Right atrium auricular region (tissue), 2 donors: ENCODE measurements around the gene DCAF12. TPM values are rescaled to one million over a fixed set of nuclear protein-coding genes. Genes with fewer than 3 reads are reported as not detected.

Source experiments
- DNase-seq: peaks from one replicate; pipeline ENCODE4 v3.0.0-alpha.2; 2019; ENCODE audit warnings: low spot score
- H3K27ac ChIP-seq, 2 donors: fragments of 200-600 bp; sonication (generic); 1 replicate in 1 of 2; 2 replicates in 1 of 2; pipeline ENCODE4 v1.5.1; 2016 to 2019
- H3K27me3 ChIP-seq, 2 donors: fragments of 200-600 bp; sonication (generic); one replicate each; pipeline versions ENCODE4 v1.5.1 to v1.6.0; 2017 to 2019
- H3K36me3 ChIP-seq: fragments of 200-600 bp; sonication (generic); one replicate; pipeline ENCODE4 v1.5.1; 2016
- H3K4me1 ChIP-seq, 2 donors: fragments of 200-600 bp; sonication (generic); one replicate each; pipeline versions ENCODE4 v1.5.1 to v1.6.0; 2017 to 2019
- H3K4me3 ChIP-seq, 2 donors: fragments of 200-600 bp; sonication (generic); 1 replicate in 1 of 2; 2 replicates in 1 of 2; pipeline ENCODE4 v1.5.1; 2017 to 2019; ENCODE audit warnings: mild to moderate bottlenecking in 1 of 2, moderate library complexity in 1 of 2
- H3K9me3 ChIP-seq, 2 donors: fragments of 200-600 bp; sonication (generic); one replicate each; pipeline ENCODE4 v1.5.1; 2019
- total RNA-seq, 2 donors: library from RNA; depleted of rRNA; stranded (reverse); fragments of >200 nt; gene quantifications; one replicate each; pipeline ENCODE4 v1.1.0, GENCODE V29; 2016
- TF ChIP-seq, protein P1 (sequence below), 2 donors: fragments of 200-600 bp; sonication (generic); IDR thresholded peaks; one replicate each; pipeline ENCODE4 v1.5.1; 2019; ENCODE audit warnings: antibody characterized with exemption in 2 of 2

Gene DCAF12
- total RNA-seq, 2 donors from 2014 or later = 20.4 to 20.6 TPM

GRCh38 chr9:34133436-34133949, 7.0 kb upstream of the DCAF12 start:
- Histone ChIP-seq H3K4me1 (no peaks in the 10 kb centered on the region), H3K9me3 (no peaks in the 10 kb centered on the region), H3K36me3 (no peaks in the 10 kb centered on the region), H3K27ac (no peak overlapping the region), H3K27me3 (no peaks in the 10 kb centered on the region), H3K4me3 (no peak overlapping the region)
- TF ChIP-seq, protein P1, sequence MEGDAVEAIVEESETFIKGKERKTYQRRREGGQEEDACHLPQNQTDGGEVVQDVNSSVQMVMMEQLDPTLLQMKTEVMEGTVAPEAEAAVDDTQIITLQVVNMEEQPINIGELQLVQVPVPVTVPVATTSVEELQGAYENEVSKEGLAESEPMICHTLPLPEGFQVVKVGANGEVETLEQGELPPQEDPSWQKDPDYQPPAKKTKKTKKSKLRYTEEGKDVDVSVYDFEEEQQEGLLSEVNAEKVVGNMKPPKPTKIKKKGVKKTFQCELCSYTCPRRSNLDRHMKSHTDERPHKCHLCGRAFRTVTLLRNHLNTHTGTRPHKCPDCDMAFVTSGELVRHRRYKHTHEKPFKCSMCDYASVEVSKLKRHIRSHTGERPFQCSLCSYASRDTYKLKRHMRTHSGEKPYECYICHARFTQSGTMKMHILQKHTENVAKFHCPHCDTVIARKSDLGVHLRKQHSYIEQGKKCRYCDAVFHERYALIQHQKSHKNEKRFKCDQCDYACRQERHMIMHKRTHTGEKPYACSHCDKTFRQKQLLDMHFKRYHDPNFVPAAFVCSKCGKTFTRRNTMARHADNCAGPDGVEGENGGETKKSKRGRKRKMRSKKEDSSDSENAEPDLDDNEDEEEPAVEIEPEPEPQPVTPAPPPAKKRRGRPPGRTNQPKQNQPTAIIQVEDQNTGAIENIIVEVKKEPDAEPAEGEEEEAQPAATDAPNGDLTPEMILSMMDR (IDR thresholded peaks at IDR 0.05) = no peak
- DNase-seq = no peak

GRCh38 chr9:34131571-34131970, 5.1 kb upstream of the DCAF12 start:
- Histone ChIP-seq H3K27me3 (no peaks in the 10 kb centered on the region), H3K4me1 (peaks cover 0 to 7% of the 10 kb centered on the region in 2 donors), H3K27ac (no peak overlapping the region), H3K4me3 (no peak overlapping the region), H3K36me3 (no peaks in the 10 kb centered on the region), H3K9me3 (no peaks in the 10 kb centered on the region)
- TF ChIP-seq, protein P1 (IDR thresholded peaks at IDR 0.05) = no peak
- no peak for DNase-seq

DNA sequence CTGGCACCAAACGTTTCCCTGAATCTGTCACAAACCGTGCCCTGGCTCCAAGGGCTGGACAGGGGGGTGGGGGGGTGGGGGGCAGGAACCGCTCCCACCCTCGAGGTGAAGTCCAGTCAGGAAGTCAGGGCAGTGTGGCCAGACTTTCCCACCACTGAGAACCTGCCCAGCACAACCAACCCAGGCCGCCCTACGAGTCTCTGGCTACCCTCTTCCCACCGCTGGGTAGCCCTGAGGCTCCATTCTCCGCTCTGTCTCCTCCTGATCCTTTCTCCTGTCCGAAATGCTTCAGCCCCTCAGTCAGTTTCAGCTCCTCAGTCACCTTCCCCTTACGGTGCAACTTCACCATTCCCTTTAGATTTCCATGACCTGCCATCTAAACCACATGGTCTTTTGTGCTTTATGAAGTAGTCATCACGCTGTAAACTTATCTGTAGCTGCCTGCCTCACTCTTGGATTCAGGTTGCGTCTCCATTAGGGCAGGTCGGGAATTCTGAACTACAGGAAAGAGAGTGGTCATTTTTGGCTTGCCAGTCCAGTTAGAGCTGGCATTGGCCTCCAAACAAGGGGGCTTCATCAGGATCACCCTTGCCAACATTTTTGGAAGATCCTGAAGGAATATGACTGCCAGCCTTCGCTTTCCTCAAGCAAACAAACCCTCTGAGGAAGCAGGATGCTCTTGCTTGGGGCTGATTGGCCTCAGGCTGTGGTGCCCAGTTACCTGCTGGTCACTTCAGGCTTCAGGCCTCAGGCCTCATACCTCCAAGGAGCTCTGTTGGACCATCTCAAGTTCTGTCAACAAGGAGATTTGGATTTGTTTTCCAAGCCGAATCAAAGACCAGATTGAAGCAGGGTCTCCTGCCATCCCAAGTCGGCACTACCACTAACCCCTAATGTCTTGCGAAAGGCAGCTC, 794 bp upstream of the DCAF12 start:
- H3K27ac ChIP-seq = peak overlapping the region; percentile 92 to 93
- TF ChIP-seq, protein P1 (IDR thresholded peaks at IDR 0.05) = no peak
- H3K4me1 ChIP-seq = peaks cover 0 to 36% of the 10 kb centered on the region in 2 donors
- H3K4me3 ChIP-seq = peak overlapping the region; percentile 86 to 88
- DNase-seq = no peak
- peaks cover 9% of the 10 kb centered on the region for H3K36me3 ChIP-seq
- no peaks in the 10 kb centered on the region for H3K9me3 ChIP-seq
- no peaks in the 10 kb centered on the region for H3K27me3 ChIP-seq

DNA sequence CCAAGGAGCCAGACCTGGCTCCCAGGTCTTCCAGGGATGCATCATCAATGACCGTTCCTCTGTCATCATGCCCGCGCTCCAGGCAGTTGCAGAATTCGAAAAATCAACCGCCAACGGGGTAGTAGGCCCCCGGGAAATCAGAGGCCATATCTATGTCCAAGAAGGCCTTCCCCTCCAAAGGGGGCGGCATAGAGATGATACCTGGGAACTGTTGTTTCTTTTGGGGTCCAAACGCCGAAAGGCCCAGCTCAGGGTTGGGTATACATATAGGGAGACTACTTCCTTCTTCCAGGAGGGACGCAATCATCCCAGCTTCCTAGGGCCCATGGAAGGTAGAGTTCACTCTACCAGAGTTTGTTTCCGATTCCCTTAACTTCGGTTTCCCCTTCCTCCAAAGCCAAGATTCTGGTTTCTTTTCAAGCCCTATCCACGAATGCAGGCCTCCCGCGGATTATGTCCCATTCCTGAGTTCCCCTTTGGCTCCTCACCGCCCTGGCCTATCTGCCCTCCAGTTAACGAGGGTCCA, 754 bp downstream of the DCAF12 start:
- TF ChIP-seq, protein P1 (IDR thresholded peaks at IDR 0.05) = no peak
- Histone ChIP-seq H3K4me3 (peak overlapping the region; percentile 86 to 88), H3K27me3 (no peaks in the 10 kb centered on the region), H3K36me3 (peaks cover 9% of the 10 kb centered on the region), H3K9me3 (no peaks in the 10 kb centered on the region), H3K27ac (peak overlapping the region; percentile 92 to 93), H3K4me1 (peaks cover 0 to 52% of the 10 kb centered on the region in 2 donors)
- DNase-seq = no peak

- Histone ChIP-seq H3K27me3 (no peaks in the 10 kb centered on the region), H3K9me3 (no peaks in the 10 kb centered on the region), H3K4me1 (peaks cover 0 to 52% of the 10 kb centered on the region in 2 donors), H3K27ac (no peak overlapping the region), H3K36me3 (peaks cover 9% of the 10 kb centered on the region), H3K4me3 (peak overlapping the region in 1 of 2 donors; percentile 86)
- DNase-seq = no peak
- TF ChIP-seq, protein P1 (IDR thresholded peaks at IDR 0.05) = no peak
These were observed 1.6 kb downstream of the DCAF12 start for GRCh38 chr9:34124926-34125325.
